Mesothelial cell of epicardium (in vitro differentiated cells): ENCODE data around the gene ASPDH. TPM values are rescaled to one million over a fixed set of nuclear protein-coding genes. Genes with fewer than 3 reads are reported as not detected.

Experiments used
- DNase-seq, 2 experiments: peaks; one replicate each; pipeline ENCODE4 v3.0.0; 2021; ENCODE audit warnings: low spot score in 2 of 2; ENCODE audit not compliant: unreplicated experiment in 2 of 2
- H3K27ac Mint-ChIP-seq: 2 replicates; pipeline ENCODE4 v1.8.0; 2021; ENCODE audit warnings: mixed read lengths
- H3K27me3 Mint-ChIP-seq: 2 replicates; pipeline ENCODE4 v1.8.0; 2021; ENCODE audit warnings: low read depth, mixed read lengths
- H3K36me3 Mint-ChIP-seq: 2 replicates; pipeline ENCODE4 v1.8.0; 2021; ENCODE audit warnings: mixed read lengths
- H3K4me1 Mint-ChIP-seq: 2 replicates; pipeline ENCODE4 v1.8.0; 2021; ENCODE audit warnings: mixed read lengths
- H3K4me3 Mint-ChIP-seq: 2 replicates; pipeline ENCODE4 v1.8.0; 2021; ENCODE audit warnings: mild to moderate bottlenecking, moderate library complexity, mixed read lengths
- H3K9me3 Mint-ChIP-seq: 2 replicates; pipeline ENCODE4 v1.8.0; 2021; ENCODE audit warnings: mixed read lengths
- total RNA-seq: library from RNA; stranded (reverse); gene quantifications from 3 replicates; pipeline ENCODE4 v1.2.1, GENCODE V29; 2021
- TF ChIP-seq, protein P1 (sequence below): fragments of 200-600 bp; sonication (generic); IDR thresholded peaks from one replicate; pipeline ENCODE4 v1.5.0; 2021; ENCODE audit warnings: antibody characterized with exemption; ENCODE audit not compliant: unreplicated experiment

Gene ASPDH
- total RNA-seq, 1 donor from 2014 or later, result not detected

DNA sequence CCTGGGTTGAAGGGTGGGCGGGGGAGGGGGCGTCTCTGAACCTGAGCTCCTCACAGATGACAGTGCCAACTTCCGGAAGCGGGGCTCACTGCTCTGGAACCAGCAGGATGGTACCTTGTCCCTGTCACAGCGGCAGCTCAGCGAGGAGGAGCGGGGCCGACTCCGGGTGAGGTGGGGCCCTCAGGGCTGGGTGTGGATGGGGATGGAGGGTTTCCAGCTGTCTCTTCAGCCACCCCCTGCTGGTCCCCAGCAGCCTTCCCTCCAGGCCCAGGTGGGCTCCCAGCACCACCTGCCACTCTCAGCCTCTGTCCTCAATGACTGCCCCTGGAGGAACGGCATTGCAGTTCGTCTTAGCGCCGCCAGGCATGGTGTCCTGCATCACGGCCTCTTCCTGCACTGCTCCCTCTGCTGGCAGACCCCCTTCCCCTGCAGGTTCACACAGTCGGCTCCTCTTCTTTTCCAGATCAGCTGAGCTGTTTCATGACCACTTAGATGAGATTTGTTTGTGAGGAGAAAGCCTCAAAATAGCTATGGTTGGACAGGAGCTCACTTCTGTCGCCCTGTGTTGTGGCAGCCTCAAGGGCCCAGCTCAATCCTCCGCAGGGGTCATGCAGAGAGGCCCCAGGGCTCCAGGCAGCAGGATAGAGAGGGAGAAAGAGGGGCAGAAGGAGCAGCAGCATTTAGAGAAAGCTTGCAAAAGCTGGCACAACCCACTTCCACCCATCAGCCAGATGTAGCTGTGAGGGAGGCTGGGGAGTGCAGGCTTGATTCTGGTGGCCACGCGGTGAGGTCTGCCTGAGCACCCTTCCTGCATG lies 34.6 kb downstream of the ASPDH start:
- H3K4me3 Mint-ChIP-seq, result no peak overlapping the region
- H3K9me3 Mint-ChIP-seq, result peaks cover 6% of the 10 kb centered on the region
- no peak for DNase-seq
- H3K27ac Mint-ChIP-seq, result no peak overlapping the region
- peaks cover 28% of the 10 kb centered on the region for H3K36me3 Mint-ChIP-seq
- TF ChIP-seq, protein P1, sequence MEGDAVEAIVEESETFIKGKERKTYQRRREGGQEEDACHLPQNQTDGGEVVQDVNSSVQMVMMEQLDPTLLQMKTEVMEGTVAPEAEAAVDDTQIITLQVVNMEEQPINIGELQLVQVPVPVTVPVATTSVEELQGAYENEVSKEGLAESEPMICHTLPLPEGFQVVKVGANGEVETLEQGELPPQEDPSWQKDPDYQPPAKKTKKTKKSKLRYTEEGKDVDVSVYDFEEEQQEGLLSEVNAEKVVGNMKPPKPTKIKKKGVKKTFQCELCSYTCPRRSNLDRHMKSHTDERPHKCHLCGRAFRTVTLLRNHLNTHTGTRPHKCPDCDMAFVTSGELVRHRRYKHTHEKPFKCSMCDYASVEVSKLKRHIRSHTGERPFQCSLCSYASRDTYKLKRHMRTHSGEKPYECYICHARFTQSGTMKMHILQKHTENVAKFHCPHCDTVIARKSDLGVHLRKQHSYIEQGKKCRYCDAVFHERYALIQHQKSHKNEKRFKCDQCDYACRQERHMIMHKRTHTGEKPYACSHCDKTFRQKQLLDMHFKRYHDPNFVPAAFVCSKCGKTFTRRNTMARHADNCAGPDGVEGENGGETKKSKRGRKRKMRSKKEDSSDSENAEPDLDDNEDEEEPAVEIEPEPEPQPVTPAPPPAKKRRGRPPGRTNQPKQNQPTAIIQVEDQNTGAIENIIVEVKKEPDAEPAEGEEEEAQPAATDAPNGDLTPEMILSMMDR, result peak; percentile 9
- peaks cover 16% of the 10 kb centered on the region for H3K4me1 Mint-ChIP-seq
- no peaks in the 10 kb centered on the region for H3K27me3 Mint-ChIP-seq

DNA sequence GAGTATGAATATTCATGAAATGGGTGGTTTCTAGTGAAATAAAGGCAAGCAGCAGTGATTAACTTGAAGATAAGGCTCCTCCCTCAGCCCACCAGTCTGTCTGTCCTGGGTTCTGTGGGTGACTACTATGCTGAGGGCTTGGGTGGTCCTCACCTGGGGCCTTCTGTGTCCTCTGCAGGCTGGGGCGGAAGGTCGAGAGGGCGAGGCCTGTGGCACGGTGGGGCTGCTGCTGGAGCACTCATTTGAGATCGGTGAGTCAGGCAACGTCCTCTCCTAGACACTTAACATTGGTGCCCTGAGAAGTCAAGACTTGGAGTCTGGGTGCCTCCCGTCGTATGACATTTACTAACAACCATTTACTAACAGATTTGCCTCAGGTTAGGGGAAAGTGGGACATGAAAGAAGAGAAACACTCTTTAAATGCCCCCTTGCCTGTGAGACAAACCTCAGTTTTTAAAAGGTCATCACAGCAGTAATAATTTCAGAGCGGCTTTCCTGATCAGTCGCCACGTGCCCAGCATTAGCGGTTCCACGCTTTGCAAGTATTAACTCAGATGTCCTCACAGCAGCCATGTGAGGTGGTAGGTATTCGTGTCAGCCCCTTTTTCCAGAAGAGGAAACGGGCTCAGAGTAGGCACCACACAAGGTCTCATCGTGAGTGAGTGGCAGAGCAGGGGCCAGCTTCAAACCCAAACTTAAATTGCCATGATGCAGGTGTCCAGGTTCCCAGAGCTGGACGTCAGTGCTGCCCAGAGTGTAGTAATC lies 35.8 kb downstream of the ASPDH start:
- H3K27ac Mint-ChIP-seq, result peak overlapping the region; percentile 26
- H3K4me3 Mint-ChIP-seq, result peak overlapping the region; percentile 91
- H3K9me3 Mint-ChIP-seq, result peaks cover 6% of the 10 kb centered on the region
- TF ChIP-seq, protein P1, result no peak
- no peaks in the 10 kb centered on the region for H3K27me3 Mint-ChIP-seq
- no peak for DNase-seq
- H3K4me1 Mint-ChIP-seq, result peaks cover 16% of the 10 kb centered on the region
- H3K36me3 Mint-ChIP-seq, result peaks cover 23% of the 10 kb centered on the region

DNA sequence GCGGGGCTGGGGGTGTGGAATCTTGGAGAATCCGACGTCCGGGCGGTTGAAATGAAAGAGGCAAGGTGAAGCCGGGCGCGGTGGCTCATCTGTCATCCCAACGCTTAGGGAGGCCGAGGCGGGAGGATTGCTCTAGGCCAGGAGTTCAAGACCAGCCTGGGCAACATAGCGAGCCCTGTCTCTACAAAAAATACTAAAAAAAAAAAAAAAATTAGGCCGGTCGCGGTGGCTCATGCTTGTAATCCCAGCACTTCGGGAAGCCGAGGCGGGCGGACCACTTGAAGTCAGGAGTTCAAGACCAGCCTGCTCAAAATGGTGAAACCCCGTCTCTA lies 36.8 kb downstream of the ASPDH start:
- no peak for DNase-seq
- H3K4me1 Mint-ChIP-seq, result peaks cover 16% of the 10 kb centered on the region
- H3K4me3 Mint-ChIP-seq, result peak overlapping the region; percentile 91
- H3K27ac Mint-ChIP-seq, result peak overlapping the region; percentile 97
- H3K27me3 Mint-ChIP-seq, result no peaks in the 10 kb centered on the region
- H3K9me3 Mint-ChIP-seq, result peaks cover 6% of the 10 kb centered on the region
- H3K36me3 Mint-ChIP-seq, result peaks cover 23% of the 10 kb centered on the region
- TF ChIP-seq, protein P1, result no peak

DNA sequence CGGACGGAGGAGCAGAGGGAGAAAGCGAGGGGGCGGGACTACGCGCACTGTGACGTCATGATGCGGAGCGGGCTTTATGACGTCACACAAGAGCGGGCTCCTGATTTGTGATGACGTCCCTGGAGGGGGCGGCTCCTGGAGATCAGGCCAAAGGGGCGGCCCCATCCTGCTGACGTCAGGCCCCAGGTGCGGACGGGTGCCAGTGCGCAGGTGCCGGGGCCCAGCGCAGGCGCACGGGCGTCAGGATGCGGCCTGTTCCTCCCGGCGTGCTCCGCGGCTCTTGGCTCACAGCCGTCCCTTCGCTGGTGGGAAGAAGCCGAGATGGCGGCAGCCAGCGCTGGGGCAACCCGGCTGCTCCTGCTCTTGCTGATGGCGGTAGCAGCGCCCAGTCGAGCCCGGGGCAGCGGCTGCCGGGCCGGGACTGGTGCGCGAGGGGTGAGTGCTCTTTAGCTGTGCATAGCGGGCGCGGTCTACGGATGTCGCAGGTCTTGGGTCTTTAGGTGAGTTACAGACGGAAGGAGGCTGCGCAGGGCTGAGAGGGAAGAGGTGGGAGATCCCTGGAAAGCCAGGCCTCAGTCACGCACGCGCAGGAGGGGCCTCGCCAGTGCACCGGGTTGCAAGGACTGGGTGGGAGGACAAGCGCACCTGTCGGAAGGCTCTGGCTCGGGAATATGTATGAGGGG lies 37.3 kb downstream of the ASPDH start, which contains the start of the genes EMC10 and GARIN5A:
TSS of gene EMC10 (plus strand) at position 284 of the 683 bp plus-strand sequence. CDS start at position 322, 38 bp downstream.
TSS of gene GARIN5A (minus strand) at position 625 of the 683 bp plus-strand sequence. CDS start at position 165, 460 bp downstream.
- Mint-ChIP-seq H3K9me3 (peaks cover 6% of the 10 kb centered on the region), H3K4me1 (peaks cover 16% of the 10 kb centered on the region), H3K36me3 (peaks cover 23% of the 10 kb centered on the region), H3K27me3 (no peaks in the 10 kb centered on the region), H3K27ac (peak within 1 kb of the TSS; percentile 97), H3K4me3 (peak within 1 kb of the TSS; percentile 91)
- TF ChIP-seq, protein P1, result no peak
- peak; percentile 92 to 97 for DNase-seq

DNA sequence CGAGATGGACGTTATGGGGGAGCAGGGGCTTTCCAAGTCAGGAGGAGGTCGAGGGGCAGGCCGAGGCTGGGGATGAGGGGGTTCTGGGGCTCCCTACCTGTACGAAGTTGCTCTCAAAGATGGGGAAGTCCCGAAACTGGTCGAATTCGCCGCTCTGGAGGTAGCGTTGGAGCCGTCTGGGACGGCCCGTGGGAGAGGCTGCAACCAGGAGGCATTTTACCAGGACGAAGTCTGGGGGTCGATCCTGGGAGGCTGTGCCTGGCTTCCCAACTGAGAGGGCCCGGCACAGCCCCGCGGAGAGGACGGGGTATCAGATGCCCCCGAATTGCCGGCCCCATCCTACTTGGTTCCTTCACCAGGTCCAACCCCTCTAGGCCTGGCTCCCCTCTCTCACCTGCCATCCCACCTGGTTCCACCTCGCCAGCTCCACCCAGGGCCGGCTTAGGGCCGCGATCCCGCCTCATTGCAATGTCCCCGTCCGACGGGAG lies 37.9 kb downstream of the ASPDH start:
- DNase-seq, result no peak
- Mint-ChIP-seq H3K36me3 (peaks cover 20% of the 10 kb centered on the region), H3K4me3 (peak overlapping the region; percentile 91), H3K9me3 (peaks cover 6% of the 10 kb centered on the region), H3K4me1 (peaks cover 16% of the 10 kb centered on the region), H3K27ac (peak overlapping the region; percentile 97), H3K27me3 (no peaks in the 10 kb centered on the region)
- TF ChIP-seq, protein P1, result no peak
